NCI-H510A treated with DMSO at 0.1 percent for 48 hours (cell line): ENCODE data around the gene STAT1.

Experiments used
- DNase-seq: peaks from one replicate; lab custom pipeline; 2025; lab: John Stamatoyannopoulos, UW

The STAT1 gene

GRCh38 chr2:191031256-191031655 is 17.3 kb upstream of the STAT1 start:
- no peak for DNase-seq

- DNase-seq = peak; percentile 57
Measured at GRCh38 chr2:191030521-191031154, 16.7 kb upstream of the STAT1 start.

- DNase-seq = no peak
Measured at GRCh38 chr2:191029280-191029950, 15.4 kb upstream of the STAT1 start.

DNA sequence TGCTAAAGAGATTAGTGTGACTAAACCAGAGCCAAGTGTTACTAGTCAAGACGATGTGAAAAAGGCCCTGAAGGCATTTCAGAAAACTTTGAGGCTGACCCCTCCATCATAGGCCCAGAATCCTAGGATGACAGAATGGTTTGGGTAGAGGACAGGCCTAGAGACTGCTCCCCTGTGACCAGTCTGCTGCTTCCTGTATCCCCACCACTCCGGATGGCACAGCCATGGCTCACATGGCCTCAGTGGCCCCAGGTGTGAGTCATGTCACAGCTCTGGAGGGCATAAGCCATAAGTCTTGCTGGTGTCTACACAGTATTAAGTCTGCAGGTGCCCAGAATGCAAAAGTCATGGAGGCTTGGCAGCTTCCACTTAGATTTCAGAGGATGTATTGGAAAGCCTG is 12.4 kb upstream of the STAT1 start:
- no peak for DNase-seq

DNA sequence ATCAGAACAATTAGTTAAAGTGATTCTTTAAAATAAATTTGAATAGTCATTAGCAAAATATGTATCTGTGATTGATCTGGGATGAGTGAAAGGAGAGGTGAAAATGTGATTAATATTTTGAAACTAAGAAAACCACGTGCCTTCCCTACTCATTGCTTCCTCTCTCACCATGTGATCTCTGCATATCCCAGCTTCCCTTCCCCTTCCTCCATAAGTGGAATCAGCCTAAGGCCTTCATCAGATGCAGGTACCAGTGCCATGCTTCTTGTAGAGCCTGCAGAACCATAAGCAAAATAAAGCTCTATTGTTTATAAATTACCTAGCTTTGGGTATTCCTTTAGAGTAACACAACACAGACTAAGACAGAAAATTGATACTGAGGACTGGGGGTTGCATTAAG is 11.2 kb upstream of the STAT1 start:
- no peak for DNase-seq

DNA sequence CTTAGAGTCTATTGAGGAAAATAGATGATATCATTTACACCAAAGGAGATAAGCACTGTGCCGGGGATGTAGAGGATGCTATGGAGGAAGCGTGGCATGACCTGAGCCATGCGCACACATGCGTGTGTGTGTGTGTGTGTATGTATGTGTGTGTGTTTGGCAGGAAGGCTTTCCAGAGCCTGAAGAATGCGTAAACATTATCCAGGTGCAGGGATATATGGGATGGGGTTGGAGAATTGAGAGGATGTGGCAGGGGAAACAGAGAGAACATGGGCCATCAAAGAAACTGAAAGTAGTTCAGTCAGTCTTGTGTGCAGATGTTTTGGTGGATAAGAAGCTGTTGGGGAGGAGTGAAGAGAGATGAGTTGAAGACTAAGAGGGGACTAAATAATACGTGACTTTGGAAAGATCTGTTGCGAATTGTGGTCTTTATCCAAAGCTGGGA is 9.3 kb upstream of the STAT1 start:
- DNase-seq = no peak

- DNase-seq = peak; percentile 28
Measured at GRCh38 chr2:191020742-191021381, 6.9 kb upstream of the STAT1 start.

DNA sequence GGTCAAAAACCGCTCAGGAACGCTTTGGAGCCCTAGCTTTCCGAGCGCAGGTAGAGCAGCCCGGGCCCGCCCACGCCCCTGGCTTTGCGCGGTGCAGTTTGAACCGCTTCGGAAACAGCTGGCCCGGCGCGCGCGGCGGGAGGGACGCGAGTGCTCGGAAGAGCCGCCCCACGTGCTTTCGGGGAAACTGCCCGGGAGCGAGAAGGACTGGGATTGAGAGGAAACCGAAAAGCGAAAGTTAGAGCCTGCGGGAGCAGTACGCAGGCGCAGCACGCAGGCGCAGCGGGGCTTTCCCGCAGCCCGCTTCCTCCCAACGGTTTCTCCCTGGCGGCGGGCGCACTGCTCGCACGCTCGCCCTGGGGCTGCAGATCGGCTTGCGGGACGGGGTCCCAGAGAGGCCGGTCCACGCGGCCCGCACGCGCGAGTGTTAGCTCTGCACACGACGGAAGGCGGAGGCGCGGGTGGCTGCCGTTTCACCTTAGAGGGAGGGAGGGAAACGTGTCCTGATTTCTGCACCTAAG is 6.3 kb upstream of the STAT1 start:
- peak; percentile 93 for DNase-seq

DNA sequence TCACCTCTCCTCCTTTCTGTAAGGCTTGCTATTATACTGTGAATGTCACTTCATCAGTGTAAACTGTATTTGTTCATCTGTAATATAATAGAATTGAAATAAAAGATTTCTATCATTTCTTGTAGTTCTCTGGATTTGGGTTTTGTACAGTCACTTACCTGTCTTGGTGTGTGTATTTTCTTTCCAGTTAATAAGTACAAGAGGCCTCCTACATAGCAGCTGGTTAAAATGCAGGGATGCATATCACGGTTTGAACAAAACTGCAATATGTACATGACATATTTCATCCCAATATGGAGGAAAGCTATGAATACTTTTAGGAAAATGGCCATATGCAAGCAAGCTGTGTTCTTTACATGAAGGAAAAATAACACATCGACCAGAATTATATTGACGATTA is 5.4 kb upstream of the STAT1 start:
- DNase-seq = no peak

GRCh38 chr2:191018643-191019119 is 4.7 kb upstream of the STAT1 start:
- no peak for DNase-seq

DNA sequence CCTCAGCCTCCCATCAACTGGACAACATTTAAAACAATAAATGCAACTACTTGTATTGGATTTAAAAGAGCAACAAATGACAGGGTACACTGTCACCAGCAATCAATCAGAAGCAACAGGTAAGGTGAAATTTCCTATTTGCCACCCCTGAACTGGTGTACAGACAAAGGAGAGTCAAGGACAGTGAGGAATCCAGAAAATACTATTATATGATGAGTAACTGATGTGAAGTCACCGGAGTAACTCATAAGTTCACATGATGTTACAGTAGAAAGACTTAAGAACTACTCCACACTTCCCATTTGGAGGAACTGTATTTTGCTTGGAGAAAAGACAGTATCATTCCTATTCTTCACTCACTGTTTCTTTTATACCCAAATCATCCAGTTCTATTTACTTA is 4.1 kb upstream of the STAT1 start:
- DNase-seq = no peak

GRCh38 chr2:191015831-191016230 is 1.9 kb upstream of the STAT1 start:
- no peak for DNase-seq

- no peak for DNase-seq
Measured at GRCh38 chr2:191015239-191015638, 1.3 kb upstream of the STAT1 start.

DNA sequence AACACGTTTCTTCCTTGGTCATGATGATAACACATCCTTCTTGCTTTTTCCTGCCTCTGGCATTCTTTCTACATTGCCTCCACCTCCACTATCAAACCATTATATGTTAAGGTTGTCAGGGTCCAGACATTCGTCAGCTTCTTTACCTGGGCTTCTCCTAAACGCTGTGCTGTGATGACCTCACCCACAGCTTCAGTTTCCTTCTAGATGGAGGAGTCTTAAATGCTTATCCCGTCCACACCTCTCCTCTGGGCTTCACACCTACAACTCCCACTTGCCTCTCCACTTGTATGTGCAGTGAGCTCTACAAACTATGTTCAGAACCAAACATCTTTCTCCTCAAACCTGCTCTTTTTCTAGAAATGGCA is 666 bp upstream of the STAT1 start:
- DNase-seq = no peak

DNA sequence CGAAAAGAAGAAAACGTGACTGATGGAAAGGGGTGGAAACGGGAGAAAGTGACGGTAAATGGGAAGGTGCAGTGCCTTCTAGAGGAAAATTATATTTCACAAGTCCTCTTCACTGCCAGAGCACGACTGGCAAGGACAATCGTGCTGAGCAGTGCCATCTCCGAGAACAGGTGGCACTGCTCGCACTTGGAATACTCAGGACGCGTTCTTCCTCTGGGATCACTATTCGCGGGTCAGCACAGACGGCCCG is 364 bp downstream of the STAT1 start:
- peak; percentile 60 for DNase-seq

DNA sequence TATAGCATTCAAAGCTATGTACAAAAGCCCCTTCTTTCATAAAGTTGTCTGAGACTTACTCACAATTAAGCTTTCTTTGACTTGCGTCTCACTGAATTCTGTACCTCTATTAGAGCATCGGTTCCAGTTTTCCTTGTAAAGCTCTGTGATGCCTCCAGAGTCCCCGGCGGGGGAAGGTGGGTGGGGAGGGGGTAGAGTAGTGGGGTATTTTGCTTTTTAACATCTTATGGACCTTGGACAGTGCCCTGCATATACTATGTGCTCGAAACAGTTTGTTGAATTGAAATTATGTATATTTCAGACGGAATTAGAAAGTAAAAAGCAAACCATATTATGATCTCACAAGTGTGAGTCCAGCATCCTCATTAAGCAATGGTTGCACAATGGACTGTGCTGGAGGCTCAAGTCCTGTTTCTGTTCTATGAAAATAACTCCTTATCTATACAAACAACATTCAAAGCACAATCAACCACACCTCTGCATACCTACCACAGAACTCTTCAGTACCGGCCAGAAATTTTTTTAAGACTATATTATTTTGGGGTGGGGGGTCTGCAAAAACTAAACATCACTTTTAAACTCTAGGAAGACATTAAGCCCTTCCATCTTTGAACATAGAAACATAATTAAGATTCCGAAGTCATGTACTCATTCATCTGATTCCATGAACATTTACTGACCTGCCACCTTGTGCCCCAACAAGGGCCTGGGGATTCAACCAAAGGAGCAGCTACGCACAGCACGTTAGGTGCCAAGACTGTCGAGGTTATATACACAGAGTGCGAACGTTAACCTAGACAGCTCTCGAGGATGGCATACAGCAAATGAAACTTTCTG is 908 bp downstream of the STAT1 start:
- DNase-seq = no peak

DNA sequence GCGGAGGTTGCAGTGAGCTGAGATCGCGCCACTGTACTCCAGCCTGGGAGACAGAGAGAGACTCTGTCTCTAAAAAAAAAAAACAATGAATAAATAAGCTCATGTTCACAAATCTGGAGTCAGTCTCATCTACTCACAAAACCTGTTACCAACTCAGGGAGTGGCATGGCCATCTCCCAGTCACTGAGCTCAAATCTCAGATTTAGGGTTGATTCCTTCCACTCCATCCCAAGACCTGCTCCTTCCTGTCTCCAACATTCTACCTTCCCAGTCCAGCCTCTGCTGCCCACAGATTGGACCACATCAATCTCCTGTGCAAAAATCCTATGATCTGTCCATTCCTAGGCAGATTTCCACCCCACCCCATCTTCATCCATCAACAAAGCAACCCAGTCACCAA is 1.6 kb downstream of the STAT1 start:
- DNase-seq = no peak

GRCh38 chr2:191010887-191011885 is 2.8 kb downstream of the STAT1 start:
- no peak for DNase-seq

DNA sequence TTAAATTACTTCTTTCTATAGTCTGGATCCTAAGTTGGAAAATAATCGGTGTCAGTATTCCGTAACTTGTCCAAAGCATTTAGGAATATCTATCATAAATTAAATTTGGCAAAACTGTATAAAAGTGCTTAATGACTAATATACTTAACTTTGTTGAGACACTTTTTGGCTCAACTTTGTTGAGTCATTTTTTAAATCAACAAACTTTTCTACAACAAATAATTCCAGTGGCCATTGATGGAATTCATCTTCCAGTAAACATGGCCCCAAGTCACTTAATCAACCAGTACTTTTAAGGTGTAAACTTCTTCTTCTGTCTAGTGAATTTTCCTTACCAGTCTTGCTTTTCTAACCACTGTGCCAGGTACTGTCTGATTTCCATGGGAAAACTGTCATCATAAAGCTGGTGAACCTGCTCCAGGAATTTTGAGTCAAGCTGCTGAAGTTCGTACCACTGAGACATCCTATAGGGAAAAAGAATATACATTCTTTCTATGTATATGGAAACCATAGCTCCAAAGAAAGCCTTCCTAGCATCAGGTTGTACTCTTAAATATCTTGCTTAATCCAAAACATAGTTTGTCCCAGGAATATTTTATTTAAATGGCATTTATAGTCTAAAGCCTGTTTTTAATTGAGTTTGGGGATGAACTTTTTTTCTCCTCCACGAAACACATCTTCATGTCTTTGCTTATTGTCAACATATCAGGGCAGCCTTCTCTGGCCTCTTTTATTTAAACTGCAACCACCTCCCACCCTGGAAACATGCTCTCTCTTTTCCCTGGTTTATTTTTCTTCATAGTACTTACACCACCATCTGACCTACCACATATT is 4.2 kb downstream of the STAT1 start:
- DNase-seq = no peak

DNA sequence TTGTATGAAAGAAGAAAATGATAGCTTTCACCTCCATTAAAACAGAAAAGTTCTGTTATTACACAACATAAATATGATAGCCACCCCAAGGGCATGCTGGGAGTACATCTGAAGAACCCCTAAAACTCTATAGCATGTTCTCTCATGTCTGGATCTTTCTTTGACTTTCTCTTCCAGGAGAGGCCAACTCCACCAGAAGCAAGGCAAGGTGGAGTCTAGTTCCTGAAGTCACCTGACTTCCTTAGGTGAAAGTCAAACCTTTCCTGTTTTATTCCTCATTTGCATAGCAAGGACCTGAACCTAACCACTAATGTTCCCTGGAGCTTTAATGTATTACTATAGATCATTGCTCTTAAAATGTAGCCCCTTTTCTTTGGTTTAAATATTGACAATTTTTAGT is 5.7 kb downstream of the STAT1 start:
- no peak for DNase-seq
